Measurements from ENCODE around the gene UCK2. TPM values are rescaled to one million over a fixed set of nuclear protein-coding genes. Genes with fewer than 3 reads are reported as not detected.

The UCK2 gene
- total RNA-seq, 1 experiment from 2014 or later, result 91.2 TPM

DNA sequence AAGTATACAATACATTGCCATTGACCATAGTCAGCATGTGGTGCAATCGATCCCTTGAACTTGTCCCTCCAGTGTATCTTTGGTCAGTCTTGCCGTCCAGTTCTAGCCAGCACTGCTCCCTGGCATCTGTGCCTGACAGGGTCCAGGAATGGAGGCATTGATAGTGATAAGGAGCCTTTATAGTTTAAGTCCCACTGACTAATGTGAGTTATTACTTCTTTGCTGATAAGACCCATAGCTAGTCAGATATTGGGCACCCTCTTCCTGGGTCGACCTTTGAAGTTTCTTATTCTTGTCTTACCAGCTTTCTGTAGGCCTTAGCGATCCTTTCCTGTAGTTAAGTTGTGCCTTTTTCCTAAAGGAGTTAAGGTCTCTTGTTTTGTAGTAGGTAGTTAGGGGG lies 13.0 kb downstream of the UCK2 start:
- no peak overlapping the region for H3K4me3 ChIP-seq (ENCODE audit: low read depth in 2 of 2, low read length in 2 of 2)
- ChIA-PET POLR2A (no interaction called here), CTCF (no interaction called here)
- no peak for TF ChIP-seq SIN3A (IDR thresholded peaks at IDR 0.05; ENCODE audit: borderline replicate concordance, insufficient read depth, low read depth, low read length)
- TF ChIP-seq, protein P1, sequence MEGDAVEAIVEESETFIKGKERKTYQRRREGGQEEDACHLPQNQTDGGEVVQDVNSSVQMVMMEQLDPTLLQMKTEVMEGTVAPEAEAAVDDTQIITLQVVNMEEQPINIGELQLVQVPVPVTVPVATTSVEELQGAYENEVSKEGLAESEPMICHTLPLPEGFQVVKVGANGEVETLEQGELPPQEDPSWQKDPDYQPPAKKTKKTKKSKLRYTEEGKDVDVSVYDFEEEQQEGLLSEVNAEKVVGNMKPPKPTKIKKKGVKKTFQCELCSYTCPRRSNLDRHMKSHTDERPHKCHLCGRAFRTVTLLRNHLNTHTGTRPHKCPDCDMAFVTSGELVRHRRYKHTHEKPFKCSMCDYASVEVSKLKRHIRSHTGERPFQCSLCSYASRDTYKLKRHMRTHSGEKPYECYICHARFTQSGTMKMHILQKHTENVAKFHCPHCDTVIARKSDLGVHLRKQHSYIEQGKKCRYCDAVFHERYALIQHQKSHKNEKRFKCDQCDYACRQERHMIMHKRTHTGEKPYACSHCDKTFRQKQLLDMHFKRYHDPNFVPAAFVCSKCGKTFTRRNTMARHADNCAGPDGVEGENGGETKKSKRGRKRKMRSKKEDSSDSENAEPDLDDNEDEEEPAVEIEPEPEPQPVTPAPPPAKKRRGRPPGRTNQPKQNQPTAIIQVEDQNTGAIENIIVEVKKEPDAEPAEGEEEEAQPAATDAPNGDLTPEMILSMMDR (IDR thresholded peaks at IDR 0.05), result no peak
- no peak for TF ChIP-seq TCF7L2 (IDR thresholded peaks at IDR 0.05; ENCODE audit: low read depth, low read length)
- TF ChIP-seq REST (IDR thresholded peaks at IDR 0.05; ENCODE audit: insufficient read depth in 1 of 2, low read depth in 2 of 2, low read length in 1 of 2), result no peak
- no peak for TF ChIP-seq POLR2AphosphoS5 (IDR thresholded peaks at IDR 0.05; ENCODE audit: low read depth, low read length)
- intact Hi-C loops (cut with micrococcal nuclease; ENCODE audit: unreplicated experiment) (no loop called here), in situ Hi-C loops (cut with HindIII; ENCODE audit: low pct_unique_long_range_greater_than_20kb, low sequenced_read_pairs) (no loop called here)
- H3K27ac ChIP-seq (ENCODE audit: low read length), result no peak overlapping the region
- no peaks in the 10 kb centered on the region for H3K9me3 ChIP-seq (ENCODE audit: control insufficient read depth, insufficient read depth, low read depth, low read length)
- peaks cover 35% of the 10 kb centered on the region for H3K4me1 ChIP-seq (ENCODE audit: control insufficient read depth, insufficient read depth, low read length)
- no TSS peak for BruUV-seq (replicated peaks)
- no peaks in the 10 kb centered on the region for H3K27me3 ChIP-seq (ENCODE audit: control insufficient read depth, insufficient read depth, low read length)
- H3K36me3 ChIP-seq (ENCODE audit: control insufficient read depth, insufficient read depth, low read length), result no peaks in the 10 kb centered on the region
- no peak for ATAC-seq
- no peak for DNase-seq (ENCODE audit: low read depth, low spot score)

DNA sequence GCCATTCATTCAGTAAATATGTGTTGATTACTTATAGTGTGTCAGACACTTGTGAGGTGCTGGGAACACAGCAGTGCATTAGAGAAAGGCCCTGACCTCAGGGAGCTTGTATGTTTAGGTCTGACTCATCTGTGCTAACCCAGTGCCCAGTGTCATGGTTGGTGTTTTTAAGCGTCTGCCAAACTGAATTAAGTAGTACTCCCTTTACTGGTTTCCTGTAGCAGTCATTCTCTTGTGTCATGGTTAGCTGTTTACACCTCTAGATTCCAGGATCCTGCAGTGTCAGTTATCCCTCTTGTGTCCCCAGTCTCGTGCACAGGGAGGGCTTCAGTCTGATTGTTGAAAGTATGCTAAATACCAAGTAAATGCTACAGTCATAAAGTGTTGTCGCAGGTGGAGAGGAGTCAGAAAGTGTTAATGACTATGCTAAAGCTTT lies 14.2 kb downstream of the UCK2 start:
- CTCF ChIA-PET, result no interaction called here
- no peaks in the 10 kb centered on the region for H3K36me3 ChIP-seq (ENCODE audit: control insufficient read depth, insufficient read depth, low read length)
- H3K27ac ChIP-seq (ENCODE audit: low read length), result no peak overlapping the region
- intact Hi-C loops (cut with micrococcal nuclease; ENCODE audit: unreplicated experiment), result no loop called here
- H3K9me3 ChIP-seq (ENCODE audit: control insufficient read depth, insufficient read depth, low read depth, low read length), result no peaks in the 10 kb centered on the region
- DNase-seq (ENCODE audit: low read depth, low spot score) (no peak), ATAC-seq (peak; percentile 80)
- no peaks in the 10 kb centered on the region for H3K27me3 ChIP-seq (ENCODE audit: control insufficient read depth, insufficient read depth, low read length)
- no peak overlapping the region for H3K4me3 ChIP-seq (ENCODE audit: low read depth in 2 of 2, low read length in 2 of 2)
- no peak for TF ChIP-seq REST (IDR thresholded peaks at IDR 0.05; ENCODE audit: insufficient read depth in 1 of 2, low read depth in 2 of 2, low read length in 1 of 2)
- TF ChIP-seq, protein P1 (IDR thresholded peaks at IDR 0.05), result no peak
- no peak for TF ChIP-seq TCF7L2 (IDR thresholded peaks at IDR 0.05; ENCODE audit: low read depth, low read length)
- TF ChIP-seq SIN3A (IDR thresholded peaks at IDR 0.05; ENCODE audit: borderline replicate concordance, insufficient read depth, low read depth, low read length), result no peak
- no peak for TF ChIP-seq POLR2AphosphoS5 (IDR thresholded peaks at IDR 0.05; ENCODE audit: low read depth, low read length)
- peaks cover 35% of the 10 kb centered on the region for H3K4me1 ChIP-seq (ENCODE audit: control insufficient read depth, insufficient read depth, low read length)
- in situ Hi-C loops (cut with HindIII; ENCODE audit: low pct_unique_long_range_greater_than_20kb, low sequenced_read_pairs), result no loop called here
- POLR2A ChIA-PET, result no interaction called here
- no TSS peak for BruUV-seq (replicated peaks)
